Fibroblast of skin of scalp (primary cell): ENCODE results near the gene DCAF5.
"Not testable (repeated sequence)": the region's sequence is repeated elsewhere in the genome, so short reads cannot be mapped to it uniquely, and the experiment has no call there.

Experiments used
- DNase-seq: peaks from one replicate; pipeline ENCODE4 v3.0.0-alpha.2; 2013

DCAF5 gene

GRCh38 chr14:69094481-69094880, 58.4 kb downstream of the DCAF5 start:
- no peak for DNase-seq

- DNase-seq: peak; percentile 77
These were observed 59.1 kb downstream of the DCAF5 start for GRCh38 chr14:69093631-69094421.

GRCh38 chr14:69092840-69093422, 60.0 kb downstream of the DCAF5 start:
- no peak for DNase-seq

- no peak for DNase-seq
These were observed 61.2 kb downstream of the DCAF5 start for GRCh38 chr14:69091695-69092094.

GRCh38 chr14:69091006-69091405, 61.9 kb downstream of the DCAF5 start:
- no peak for DNase-seq

- peak; percentile 47 for DNase-seq
These were observed 62.6 kb downstream of the DCAF5 start for GRCh38 chr14:69090187-69090789.

GRCh38 chr14:69089046-69089445, 63.9 kb downstream of the DCAF5 start:
- no peak for DNase-seq

GRCh38 chr14:69088586-69088985, 64.3 kb downstream of the DCAF5 start:
- DNase-seq: peak; percentile 81

- DNase-seq: peak; percentile 19
These were observed 65.9 kb downstream of the DCAF5 start for GRCh38 chr14:69087061-69087461.

- no peak for DNase-seq
These were observed 66.4 kb downstream of the DCAF5 start for GRCh38 chr14:69086537-69086936.

GRCh38 chr14:69084023-69084422, 68.9 kb downstream of the DCAF5 start:
- no peak for DNase-seq

- DNase-seq: no peak
These were observed 69.7 kb downstream of the DCAF5 start for GRCh38 chr14:69083181-69083580.

- no peak for DNase-seq
These were observed 71.6 kb downstream of the DCAF5 start for GRCh38 chr14:69081271-69081670.

GRCh38 chr14:69079747-69080146, 73.2 kb downstream of the DCAF5 start:
- DNase-seq: no peak

GRCh38 chr14:69079188-69079742, 73.7 kb downstream of the DCAF5 start:
- DNase-seq: peak; percentile 96

- peak; percentile 91 for DNase-seq
These were observed 75.1 kb downstream of the DCAF5 start for GRCh38 chr14:69077841-69078240.

- not testable (repeated sequence) for DNase-seq
These were observed 75.7 kb downstream of the DCAF5 start for GRCh38 chr14:69077185-69077584.

- DNase-seq: no peak
These were observed 76.6 kb downstream of the DCAF5 start for GRCh38 chr14:69076341-69076740.

GRCh38 chr14:69073915-69074314, 79.0 kb downstream of the DCAF5 start:
- DNase-seq: no peak

GRCh38 chr14:69073429-69073828, 79.5 kb downstream of the DCAF5 start:
- DNase-seq: no peak

- no peak for DNase-seq
These were observed 80.3 kb downstream of the DCAF5 start for GRCh38 chr14:69072584-69072983.

GRCh38 chr14:69068744-69069421, 84.0 kb downstream of the DCAF5 start:
- peak; percentile 92 for DNase-seq
